ENCODE measurements around the gene CT45A6. TPM values are rescaled to one million over a fixed set of nuclear protein-coding genes. Genes with fewer than 3 reads are reported as not detected.
"Not testable (repeated sequence)": the region's sequence is repeated elsewhere in the genome, so short reads cannot be mapped to it uniquely, and the experiment has no call there.

CT45A6 gene, protein sequence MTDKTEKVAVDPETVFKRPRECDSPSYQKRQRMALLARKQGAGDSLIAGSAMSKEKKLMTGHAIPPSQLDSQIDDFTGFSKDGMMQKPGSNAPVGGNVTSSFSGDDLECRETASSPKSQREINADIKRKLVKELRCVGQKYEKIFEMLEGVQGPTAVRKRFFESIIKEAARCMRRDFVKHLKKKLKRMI
- not detected for polyA plus RNA-seq
- long read RNA-seq, donor 1: 0 reads
- long read RNA-seq, donor 2: 0 reads
- long read RNA-seq, donor 3: 0 reads
- long read RNA-seq, donor 4: 0 reads
- long read RNA-seq, donor 5: 0 reads
- long read RNA-seq, donor 6, partial matches to known transcripts: 0 of 1 reads
- long read RNA-seq, donor 6, other reads (novel, unspliced or antisense): 0 of 1 reads
- long read RNA-seq, donor 7: 0 reads
- long read RNA-seq, donor 8: 0 reads
- long read RNA-seq, donor 9: 0 reads
- long read RNA-seq, donor 10: 0 reads
- long read RNA-seq, donor 11: 0 reads

DNA sequence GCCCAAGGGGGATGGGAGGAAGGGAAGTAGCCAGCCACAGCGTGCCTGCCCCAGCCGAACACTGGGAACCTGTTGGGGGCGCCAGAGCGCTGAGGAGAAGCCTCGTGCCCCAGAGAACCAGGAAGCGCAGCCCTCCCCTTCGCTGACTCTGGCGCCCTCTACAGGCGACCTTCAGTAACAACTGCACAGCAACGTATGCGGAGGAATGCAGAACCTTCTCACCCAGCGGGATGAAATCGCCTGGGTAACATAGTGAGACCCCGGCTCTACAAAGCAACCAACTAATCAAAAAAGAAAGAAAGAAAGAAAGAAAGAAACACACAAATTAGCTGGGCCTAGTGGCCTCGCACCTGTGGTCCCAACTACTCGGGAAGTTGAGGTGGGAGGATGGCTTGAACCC is at the start of gene CT45A6:
CT45A6 (minus strand) TSS at position 101 of the 400 bp plus-strand sequence. CDS start 3,794 bp downstream, outside the sequence.
- WGBS (ENCODE audit: insufficient coverage, low lambda C conversion rate): no CpG with 5 or more reads among the region's 16 CpGs
- not testable (repeated sequence) for DNase-seq; H3K36me3 ChIP-seq (ENCODE audit: control insufficient read depth, insufficient read depth, low read length)

DNA sequence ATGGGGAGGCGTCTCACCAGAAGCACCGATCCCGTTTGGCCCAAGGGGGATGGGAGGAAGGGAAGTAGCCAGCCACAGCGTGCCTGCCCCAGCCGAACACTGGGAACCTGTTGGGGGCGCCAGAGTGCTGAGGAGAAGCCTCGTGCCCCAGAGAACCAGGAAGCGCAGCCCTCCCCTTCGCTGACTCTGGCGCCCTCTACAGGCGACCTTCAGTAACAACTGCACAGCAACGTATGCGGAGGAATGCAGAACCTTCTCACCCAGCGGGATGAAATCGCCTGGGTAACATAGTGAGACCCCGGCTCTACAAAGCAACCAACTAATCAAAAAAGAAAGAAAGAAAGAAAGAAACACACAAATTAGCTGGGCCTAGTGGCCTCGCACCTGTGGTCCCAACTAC is 34.6 kb upstream of the CT45A6 start, which contains the start of gene CT45A7:
CT45A7 (minus strand) TSS at position 101 of the 400 bp plus-strand sequence. CDS start 3,747 bp downstream, outside the sequence.
- not testable (repeated sequence) for H3K36me3 ChIP-seq (ENCODE audit: control insufficient read depth, insufficient read depth, low read length)

More for the DNA sequence above, at the start of gene CT45A6:
- not testable (repeated sequence) for H3K4me1 ChIP-seq (ENCODE audit: control insufficient read depth, insufficient read depth, low read length); H3K4me3 ChIP-seq (ENCODE audit: low read length); H3K27me3 ChIP-seq (ENCODE audit: control insufficient read depth, insufficient read depth, low read length); H3K27ac ChIP-seq (ENCODE audit: low read length); H3K9me3 ChIP-seq (ENCODE audit: control insufficient read depth, low read depth, low read length)

DNA sequence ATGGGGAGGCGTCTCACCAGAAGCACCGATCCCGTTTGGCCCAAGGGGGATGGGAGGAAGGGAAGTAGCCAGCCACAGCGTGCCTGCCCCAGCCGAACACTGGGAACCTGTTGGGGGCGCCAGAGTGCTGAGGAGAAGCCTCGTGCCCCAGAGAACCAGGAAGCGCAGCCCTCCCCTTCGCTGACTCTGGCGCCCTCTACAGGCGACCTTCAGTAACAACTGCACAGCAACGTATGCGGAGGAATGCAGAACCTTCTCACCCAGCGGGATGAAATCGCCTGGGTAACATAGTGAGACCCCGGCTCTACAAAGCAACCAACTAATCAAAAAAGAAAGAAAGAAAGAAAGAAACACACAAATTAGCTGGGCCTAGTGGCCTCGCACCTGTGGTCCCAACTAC is 17.3 kb upstream of the CT45A6 start, which contains the start of gene CT45A2:
CT45A2 (minus strand) TSS at position 101 of the 400 bp plus-strand sequence. CDS start 3,747 bp downstream, outside the sequence.
- DNase-seq; H3K9me3 ChIP-seq (ENCODE audit: control insufficient read depth, low read depth, low read length); H3K36me3 ChIP-seq (ENCODE audit: control insufficient read depth, insufficient read depth, low read length); H3K27me3 ChIP-seq (ENCODE audit: control insufficient read depth, insufficient read depth, low read length); H3K27ac ChIP-seq (ENCODE audit: low read length); H3K4me3 ChIP-seq (ENCODE audit: low read length); H3K4me1 ChIP-seq (ENCODE audit: control insufficient read depth, insufficient read depth, low read length): not testable (repeated sequence)
- WGBS (ENCODE audit: insufficient coverage, low lambda C conversion rate): no CpG with 5 or more reads among the region's 17 CpGs

More for the DNA sequence above, 34.6 kb upstream of the CT45A6 start, which contains the start of gene CT45A7:
- not testable (repeated sequence) for H3K4me1 ChIP-seq (ENCODE audit: control insufficient read depth, insufficient read depth, low read length); H3K4me3 ChIP-seq (ENCODE audit: low read length); H3K9me3 ChIP-seq (ENCODE audit: control insufficient read depth, low read depth, low read length); DNase-seq; H3K27ac ChIP-seq (ENCODE audit: low read length); H3K27me3 ChIP-seq (ENCODE audit: control insufficient read depth, insufficient read depth, low read length)
- no CpG with 5 or more reads among the region's 17 CpGs for WGBS (ENCODE audit: insufficient coverage, low lambda C conversion rate)

DNA sequence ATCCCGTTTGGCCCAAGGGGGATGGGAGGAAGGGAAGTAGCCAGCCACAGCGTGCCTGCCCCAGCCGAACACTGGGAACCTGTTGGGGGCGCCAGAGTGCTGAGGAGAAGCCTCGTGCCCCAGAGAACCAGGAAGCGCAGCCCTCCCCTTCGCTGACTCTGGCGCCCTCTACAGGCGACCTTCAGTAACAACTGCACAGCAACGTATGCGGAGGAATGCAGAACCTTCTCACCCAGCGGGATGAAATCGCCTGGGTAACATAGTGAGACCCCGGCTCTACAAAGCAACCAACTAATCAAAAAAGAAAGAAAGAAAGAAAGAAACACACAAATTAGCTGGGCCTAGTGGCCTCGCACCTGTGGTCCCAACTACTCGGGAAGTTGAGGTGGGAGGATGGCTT is 17.2 kb downstream of the CT45A6 start, which contains the start of gene CT45A5:
CT45A5 (minus strand) TSS at position 101 of the 400 bp plus-strand sequence. CDS start 3,774 bp downstream, outside the sequence.
- not testable (repeated sequence) for H3K27me3 ChIP-seq (ENCODE audit: control insufficient read depth, insufficient read depth, low read length); H3K36me3 ChIP-seq (ENCODE audit: control insufficient read depth, insufficient read depth, low read length); H3K27ac ChIP-seq (ENCODE audit: low read length); H3K4me3 ChIP-seq (ENCODE audit: low read length); H3K4me1 ChIP-seq (ENCODE audit: control insufficient read depth, insufficient read depth, low read length); H3K9me3 ChIP-seq (ENCODE audit: control insufficient read depth, low read depth, low read length); DNase-seq
- WGBS (ENCODE audit: insufficient coverage, low lambda C conversion rate): no CpG with 5 or more reads among the region's 16 CpGs

DNA sequence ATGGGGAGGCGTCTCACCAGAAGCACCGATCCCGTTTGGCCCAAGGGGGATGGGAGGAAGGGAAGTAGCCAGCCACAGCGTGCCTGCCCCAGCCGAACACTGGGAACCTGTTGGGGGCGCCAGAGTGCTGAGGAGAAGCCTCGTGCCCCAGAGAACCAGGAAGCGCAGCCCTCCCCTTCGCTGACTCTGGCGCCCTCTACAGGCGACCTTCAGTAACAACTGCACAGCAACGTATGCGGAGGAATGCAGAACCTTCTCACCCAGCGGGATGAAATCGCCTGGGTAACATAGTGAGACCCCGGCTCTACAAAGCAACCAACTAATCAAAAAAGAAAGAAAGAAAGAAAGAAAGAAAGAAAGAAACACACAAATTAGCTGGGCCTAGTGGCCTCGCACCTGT is 34.5 kb downstream of the CT45A6 start, which contains the start of gene CT45A3:
CT45A3 (minus strand) TSS at position 101 of the 400 bp plus-strand sequence. CDS start 3,747 bp downstream, outside the sequence.
- not testable (repeated sequence) for H3K4me1 ChIP-seq (ENCODE audit: control insufficient read depth, insufficient read depth, low read length); H3K36me3 ChIP-seq (ENCODE audit: control insufficient read depth, insufficient read depth, low read length); H3K27me3 ChIP-seq (ENCODE audit: control insufficient read depth, insufficient read depth, low read length); H3K27ac ChIP-seq (ENCODE audit: low read length); H3K4me3 ChIP-seq (ENCODE audit: low read length); DNase-seq; H3K9me3 ChIP-seq (ENCODE audit: control insufficient read depth, low read depth, low read length)
- WGBS (ENCODE audit: insufficient coverage, low lambda C conversion rate): no CpG with 5 or more reads among the region's 17 CpGs

DNA sequence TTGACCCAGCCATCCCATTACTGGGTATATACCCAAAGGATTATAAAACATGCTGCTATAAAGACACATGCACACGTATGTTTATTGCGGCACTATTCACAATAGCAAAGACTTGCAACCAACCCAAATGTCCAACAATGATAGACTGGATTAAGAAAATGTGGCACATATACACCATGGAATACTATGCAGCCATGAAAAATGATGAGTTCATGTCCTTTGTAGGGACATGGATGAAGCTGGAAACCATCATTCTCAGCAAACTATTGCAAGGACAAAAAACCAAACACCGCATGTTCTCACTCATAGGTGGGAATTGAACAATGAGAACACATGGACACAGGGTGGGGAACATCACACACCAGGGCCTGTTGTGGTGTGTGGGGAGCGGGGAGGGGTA is 57.8 kb downstream of the CT45A6 start:
- not testable (repeated sequence) for DNase-seq; H3K4me1 ChIP-seq (ENCODE audit: control insufficient read depth, insufficient read depth, low read length); H3K27me3 ChIP-seq (ENCODE audit: control insufficient read depth, insufficient read depth, low read length); H3K36me3 ChIP-seq (ENCODE audit: control insufficient read depth, insufficient read depth, low read length); H3K27ac ChIP-seq (ENCODE audit: low read length); H3K4me3 ChIP-seq (ENCODE audit: low read length); H3K9me3 ChIP-seq (ENCODE audit: control insufficient read depth, low read depth, low read length)
- WGBS (ENCODE audit: insufficient coverage, low lambda C conversion rate): no CpG with 5 or more reads among the region's 4 CpGs

Other genes starting within 250 kb of the CT45A6 start
- not detected for gene CT45A1, start 89.1 kb downstream of the CT45A6 start, polyA plus RNA-seq
- not detected for gene CT45A3, start 34.6 kb downstream of the CT45A6 start, polyA plus RNA-seq
- gene CT45A5, start 17.3 kb downstream of the CT45A6 start, polyA plus RNA-seq: not detected
- gene CT45A2, start 17.2 kb upstream of the CT45A6 start, polyA plus RNA-seq: not detected
- not detected for gene CT45A7, start 34.5 kb upstream of the CT45A6 start, polyA plus RNA-seq
- not detected for gene CT45A8, start 51.8 kb upstream of the CT45A6 start, polyA plus RNA-seq
- gene CT45A9, start 69.0 kb upstream of the CT45A6 start, polyA plus RNA-seq: not detected
- not detected for gene CT45A10, start 90.7 kb upstream of the CT45A6 start, polyA plus RNA-seq
- not detected for gene SAGE1, start 90.9 kb upstream of the CT45A6 start, polyA plus RNA-seq
- 24.7 TPM for gene MMGT1, start 171.2 kb upstream of the CT45A6 start, polyA plus RNA-seq
- 16.1 TPM for gene SLC9A6, start 182.6 kb upstream of the CT45A6 start, polyA plus RNA-seq